Measurements from ENCODE around the gene MAML3.

MAML3 gene

GRCh38 chr4:139848028-139848427 lies 306.0 kb downstream of the MAML3 start:
- H3K36me3 ChIP-seq (ENCODE audit: insufficient read depth, low read length), result no peaks in the 10 kb centered on the region
- no peaks in the 10 kb centered on the region for H4K20me1 ChIP-seq (ENCODE audit: insufficient read depth, low read length)
- H3K4me3 ChIP-seq (ENCODE audit: low read depth, low read length, poor library complexity, severe bottlenecking), result no peak overlapping the region
- H3K27ac ChIP-seq (ENCODE audit: low read depth, low read length, poor library complexity, severe bottlenecking), result no peak overlapping the region
- no peaks in the 10 kb centered on the region for H3K9me3 ChIP-seq (ENCODE audit: low read length)
- no peaks in the 10 kb centered on the region for H3K9me2 ChIP-seq (ENCODE audit: low read depth, low read length)
- no peaks in the 10 kb centered on the region for H3K27me3 ChIP-seq (ENCODE audit: insufficient read depth, low read length)
- peaks cover 6% of the 10 kb centered on the region for H3K4me1 ChIP-seq (ENCODE audit: insufficient read depth, low read length, severe bottlenecking)
- H3K4me2 ChIP-seq (ENCODE audit: low read length), result no peak overlapping the region
- TF ChIP-seq CTCF (IDR thresholded peaks at IDR 0.05; ENCODE audit: low read length) (no peak), EZH2 (IDR thresholded peaks at IDR 0.05; ENCODE audit: borderline replicate concordance, low read length) (no peak)
- no peaks in the 10 kb centered on the region for H3K79me2 ChIP-seq (ENCODE audit: insufficient read depth, low read length)
- H2AFZ ChIP-seq (ENCODE audit: low read length), result no peak overlapping the region
- no peaks in the 10 kb centered on the region for H3F3A ChIP-seq (ENCODE audit: insufficient read depth, low read length)
- H3K9ac ChIP-seq (ENCODE audit: low read length), result no peak overlapping the region

- no peak overlapping the region for H3K9ac ChIP-seq (ENCODE audit: low read length)
- H3K36me3 ChIP-seq (ENCODE audit: insufficient read depth, low read length), result no peaks in the 10 kb centered on the region
- H4K20me1 ChIP-seq (ENCODE audit: insufficient read depth, low read length), result no peaks in the 10 kb centered on the region
- H3K4me3 ChIP-seq (ENCODE audit: low read depth, low read length, poor library complexity, severe bottlenecking), result no peak overlapping the region
- no peak overlapping the region for H3K27ac ChIP-seq (ENCODE audit: low read depth, low read length, poor library complexity, severe bottlenecking)
- H3K4me2 ChIP-seq (ENCODE audit: low read length), result no peak overlapping the region
- no peaks in the 10 kb centered on the region for H3K79me2 ChIP-seq (ENCODE audit: insufficient read depth, low read length)
- H2AFZ ChIP-seq (ENCODE audit: low read length), result no peak overlapping the region
- H3K4me1 ChIP-seq (ENCODE audit: insufficient read depth, low read length, severe bottlenecking), result peaks cover 6% of the 10 kb centered on the region
- H3F3A ChIP-seq (ENCODE audit: insufficient read depth, low read length), result no peaks in the 10 kb centered on the region
- TF ChIP-seq CTCF (IDR thresholded peaks at IDR 0.05; ENCODE audit: low read length) (no peak), EZH2 (IDR thresholded peaks at IDR 0.05; ENCODE audit: borderline replicate concordance, low read length) (no peak)
- H3K9me3 ChIP-seq (ENCODE audit: low read length), result no peaks in the 10 kb centered on the region
- H3K9me2 ChIP-seq (ENCODE audit: low read depth, low read length), result no peaks in the 10 kb centered on the region
- H3K27me3 ChIP-seq (ENCODE audit: insufficient read depth, low read length), result no peaks in the 10 kb centered on the region
These were observed 306.4 kb downstream of the MAML3 start for GRCh38 chr4:139847602-139848001.

DNA sequence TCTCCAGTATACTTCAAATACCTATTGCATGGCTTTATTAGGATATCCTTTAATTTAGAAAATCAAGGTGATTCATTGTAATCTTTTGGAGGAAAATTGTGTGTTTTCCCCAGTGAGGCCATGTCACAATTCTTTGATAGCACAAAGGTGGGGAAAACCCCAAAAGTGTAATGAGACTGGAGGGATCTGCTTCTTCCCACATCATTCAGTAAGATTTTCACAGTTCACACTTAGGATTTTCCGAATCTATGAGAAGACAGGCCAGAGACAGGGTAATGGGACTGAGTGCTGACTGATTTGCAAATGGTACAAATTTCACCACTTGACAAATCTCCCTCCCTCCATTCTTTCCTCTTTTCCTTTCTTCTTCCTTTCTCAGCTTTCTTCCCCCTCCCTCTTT lies 307.2 kb downstream of the MAML3 start:
- Histone ChIP-seq H3K9me3 (ENCODE audit: low read length) (no peaks in the 10 kb centered on the region), H3K27me3 (ENCODE audit: insufficient read depth, low read length) (no peaks in the 10 kb centered on the region), H3K9ac (ENCODE audit: low read length) (no peak overlapping the region), H3K79me2 (ENCODE audit: insufficient read depth, low read length) (no peaks in the 10 kb centered on the region), H3K4me2 (ENCODE audit: low read length) (no peak overlapping the region), H3K4me3 (ENCODE audit: low read depth, low read length, poor library complexity, severe bottlenecking) (no peak overlapping the region), H3K4me1 (ENCODE audit: insufficient read depth, low read length, severe bottlenecking) (peaks cover 6% of the 10 kb centered on the region), H3K9me2 (ENCODE audit: low read depth, low read length) (no peaks in the 10 kb centered on the region), H3K36me3 (ENCODE audit: insufficient read depth, low read length) (no peaks in the 10 kb centered on the region), H4K20me1 (ENCODE audit: insufficient read depth, low read length) (no peaks in the 10 kb centered on the region), H2AFZ (ENCODE audit: low read length) (no peak overlapping the region), H3F3A (ENCODE audit: insufficient read depth, low read length) (no peaks in the 10 kb centered on the region), H3K27ac (ENCODE audit: low read depth, low read length, poor library complexity, severe bottlenecking) (no peak overlapping the region)
- TF ChIP-seq CTCF (IDR thresholded peaks at IDR 0.05; ENCODE audit: low read length) (no peak), EZH2 (IDR thresholded peaks at IDR 0.05; ENCODE audit: borderline replicate concordance, low read length) (no peak)
